ENCODE measurements around the gene DTL. TPM values are rescaled to one million over a fixed set of nuclear protein-coding genes. Genes with fewer than 3 reads are reported as not detected.

The DTL gene
- total RNA-seq, 2 experiments from 2014 or later, result 61.7 to 64.4 TPM

DNA sequence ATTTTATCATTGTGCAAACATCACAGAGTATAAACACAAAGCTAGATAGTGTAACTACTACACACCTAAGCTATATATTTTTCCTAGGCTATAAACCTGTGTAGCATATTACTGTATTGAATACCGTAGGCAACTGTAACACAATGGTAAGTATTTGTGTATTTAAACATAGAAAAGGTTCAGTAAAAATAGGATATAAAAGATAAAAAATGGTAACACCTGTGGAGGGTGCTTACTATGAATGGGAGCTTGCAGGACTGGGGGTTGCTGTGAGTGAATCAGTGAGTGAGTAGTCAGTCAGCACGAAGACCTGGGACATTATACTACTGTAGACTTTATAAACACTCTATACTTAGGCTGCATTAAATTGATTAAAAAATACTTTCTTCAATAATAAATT lies 4.1 kb downstream of the DTL start:
- POLR2A ChIA-PET, result interaction anchor here (0.5 to 3.3 kb wide), 10 partner anchors 9 to 207 kb away, joined by 3 to 19 read pairs (median 4); no protein-coding TSS in a partner anchor
- H2AFZ ChIP-seq (ENCODE audit: low read length), result no peak overlapping the region

DNA sequence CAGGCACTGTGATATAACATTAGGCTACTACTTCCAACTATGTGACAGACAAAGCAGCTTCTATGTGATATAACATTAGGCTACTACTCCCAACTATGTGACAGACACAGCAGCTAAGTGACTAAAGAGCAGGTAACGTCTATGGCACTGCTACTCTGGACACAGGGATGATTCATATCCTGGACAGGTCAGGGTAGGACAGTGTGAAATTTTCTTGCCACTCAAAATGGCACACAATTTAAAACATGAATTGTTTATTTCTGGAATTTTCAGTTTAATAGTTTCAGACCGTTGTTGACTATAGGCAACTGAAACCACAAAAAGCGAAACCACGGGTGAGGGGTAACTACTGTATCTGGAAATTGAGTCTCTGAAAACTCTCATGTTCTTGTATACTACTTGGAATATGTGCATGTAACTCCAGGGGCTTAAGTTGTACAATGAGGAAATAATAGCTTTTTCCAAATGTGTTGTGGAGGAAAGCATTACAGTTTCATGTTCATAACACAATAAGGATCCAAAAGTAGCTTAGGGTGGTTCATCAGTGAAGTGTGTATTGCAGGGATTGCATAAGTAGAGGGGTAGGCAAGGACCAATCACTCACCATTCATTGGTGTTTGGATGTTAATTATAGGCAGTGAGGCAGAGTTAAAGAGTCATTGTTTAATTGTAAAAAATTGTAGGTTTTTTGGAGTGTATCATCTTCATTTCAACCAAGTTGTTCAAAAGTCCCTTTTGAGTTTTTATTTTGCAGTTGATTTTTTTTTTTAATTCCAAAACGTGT lies 5.3 kb downstream of the DTL start:
- Histone ChIP-seq H3K36me3 (ENCODE audit: insufficient read depth, low read length) (peaks cover 93% of the 10 kb centered on the region), H3K9me2 (ENCODE audit: insufficient read depth, low read length) (no peaks in the 10 kb centered on the region), H3K79me2 (ENCODE audit: insufficient read depth, low read depth, low read length) (peaks cover 100% of the 10 kb centered on the region), H3K4me1 (ENCODE audit: insufficient read depth, low read length, poor library complexity, severe bottlenecking) (peaks cover 37% of the 10 kb centered on the region), H3K27ac (ENCODE audit: low read depth, low read length, poor library complexity, severe bottlenecking) (no peak overlapping the region), H2AFZ (ENCODE audit: low read length) (no peak overlapping the region), H3K4me3 (ENCODE audit: low read depth, low read length, poor library complexity, severe bottlenecking) (peak overlapping the region; percentile 1), H3K4me2 (ENCODE audit: low read length) (peak overlapping the region; percentile 36), H3K9me3 (ENCODE audit: low read length) (no peaks in the 10 kb centered on the region), H4K20me1 (ENCODE audit: insufficient read depth, low read length) (peaks cover 72% of the 10 kb centered on the region)
- intact Hi-C loops (cut with micrococcal nuclease; ENCODE audit: unreplicated experiment), result no loop called here
- TF ChIP-seq, protein P1, sequence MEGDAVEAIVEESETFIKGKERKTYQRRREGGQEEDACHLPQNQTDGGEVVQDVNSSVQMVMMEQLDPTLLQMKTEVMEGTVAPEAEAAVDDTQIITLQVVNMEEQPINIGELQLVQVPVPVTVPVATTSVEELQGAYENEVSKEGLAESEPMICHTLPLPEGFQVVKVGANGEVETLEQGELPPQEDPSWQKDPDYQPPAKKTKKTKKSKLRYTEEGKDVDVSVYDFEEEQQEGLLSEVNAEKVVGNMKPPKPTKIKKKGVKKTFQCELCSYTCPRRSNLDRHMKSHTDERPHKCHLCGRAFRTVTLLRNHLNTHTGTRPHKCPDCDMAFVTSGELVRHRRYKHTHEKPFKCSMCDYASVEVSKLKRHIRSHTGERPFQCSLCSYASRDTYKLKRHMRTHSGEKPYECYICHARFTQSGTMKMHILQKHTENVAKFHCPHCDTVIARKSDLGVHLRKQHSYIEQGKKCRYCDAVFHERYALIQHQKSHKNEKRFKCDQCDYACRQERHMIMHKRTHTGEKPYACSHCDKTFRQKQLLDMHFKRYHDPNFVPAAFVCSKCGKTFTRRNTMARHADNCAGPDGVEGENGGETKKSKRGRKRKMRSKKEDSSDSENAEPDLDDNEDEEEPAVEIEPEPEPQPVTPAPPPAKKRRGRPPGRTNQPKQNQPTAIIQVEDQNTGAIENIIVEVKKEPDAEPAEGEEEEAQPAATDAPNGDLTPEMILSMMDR (conservative IDR thresholded peaks at IDR 0.05; ENCODE audit: low read length), result no peak
- TF ChIP-seq EZH2phosphoT487 (IDR thresholded peaks at IDR 0.05; ENCODE audit: borderline replicate concordance, low read depth, low read length), result no peak
- ChIA-PET CTCF (ENCODE audit: unreplicated experiment) (no interaction called here), POLR2A (interaction anchor here (0.6 to 3.3 kb wide), 8 partner anchors 8 to 430 kb away, joined by 3 to 19 read pairs (median 4); no protein-coding TSS in a partner anchor)
- BruUV-seq (replicated peaks), result no TSS peak
- DNase-seq (ENCODE audit: low spot score), result no peak

More for the DNA sequence above, 4.1 kb downstream of the DTL start:
- BruUV-seq (replicated peaks), result no TSS peak
- H4K20me1 ChIP-seq (ENCODE audit: insufficient read depth, low read length), result peaks cover 66% of the 10 kb centered on the region
- peaks cover 81% of the 10 kb centered on the region for H3K36me3 ChIP-seq (ENCODE audit: insufficient read depth, low read length)
- H3K4me2 ChIP-seq (ENCODE audit: low read length), result peak overlapping the region; percentile 94
- no peak for TF ChIP-seq EZH2phosphoT487 (IDR thresholded peaks at IDR 0.05; ENCODE audit: borderline replicate concordance, low read depth, low read length)
- TF ChIP-seq, protein P1 (conservative IDR thresholded peaks at IDR 0.05; ENCODE audit: low read length), result no peak
- peak overlapping the region; percentile 28 for H3K4me3 ChIP-seq (ENCODE audit: low read depth, low read length, poor library complexity, severe bottlenecking)
- intact Hi-C loops (cut with micrococcal nuclease; ENCODE audit: unreplicated experiment), result no loop called here
- H3K27ac ChIP-seq (ENCODE audit: low read depth, low read length, poor library complexity, severe bottlenecking), result no peak overlapping the region
- H3K4me1 ChIP-seq (ENCODE audit: insufficient read depth, low read length, poor library complexity, severe bottlenecking), result peaks cover 37% of the 10 kb centered on the region
- H3K9me3 ChIP-seq (ENCODE audit: low read length), result no peaks in the 10 kb centered on the region
- no peaks in the 10 kb centered on the region for H3K9me2 ChIP-seq (ENCODE audit: insufficient read depth, low read length)
- peaks cover 93% of the 10 kb centered on the region for H3K79me2 ChIP-seq (ENCODE audit: insufficient read depth, low read depth, low read length)
- CTCF ChIA-PET (ENCODE audit: unreplicated experiment), result no interaction called here
- no peak for DNase-seq (ENCODE audit: low spot score)

DNA sequence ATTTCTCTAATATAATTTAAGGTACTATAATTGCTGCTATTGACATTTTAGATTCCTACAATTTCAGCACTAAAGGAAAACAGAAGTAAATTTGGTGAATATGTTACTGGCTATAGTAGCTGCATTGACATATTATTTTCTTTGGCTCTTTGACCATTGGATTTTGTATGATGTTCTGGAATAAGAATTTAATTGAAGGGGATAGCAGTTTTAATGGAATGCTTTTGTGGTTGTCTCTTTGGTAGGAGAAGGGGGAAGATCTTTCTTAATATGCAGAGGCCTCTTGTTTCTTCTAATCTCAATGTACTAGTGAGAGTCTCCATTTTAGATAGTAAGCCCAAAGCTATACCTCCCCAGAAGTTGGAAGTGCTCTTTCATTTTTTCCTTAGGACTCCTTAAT lies 6.9 kb downstream of the DTL start:
- POLR2A ChIA-PET, result no interaction called here
- Histone ChIP-seq H3K9me2 (ENCODE audit: insufficient read depth, low read length) (no peaks in the 10 kb centered on the region), H4K20me1 (ENCODE audit: insufficient read depth, low read length) (peaks cover 63% of the 10 kb centered on the region), H3K79me2 (ENCODE audit: insufficient read depth, low read depth, low read length) (peaks cover 90% of the 10 kb centered on the region), H3K9me3 (ENCODE audit: low read length) (no peaks in the 10 kb centered on the region), H3K4me3 (ENCODE audit: low read depth, low read length, poor library complexity, severe bottlenecking) (no peak overlapping the region), H3K4me2 (ENCODE audit: low read length) (no peak overlapping the region), H3K27ac (ENCODE audit: low read depth, low read length, poor library complexity, severe bottlenecking) (no peak overlapping the region), H3K4me1 (ENCODE audit: insufficient read depth, low read length, poor library complexity, severe bottlenecking) (peaks cover 33% of the 10 kb centered on the region), H3K36me3 (ENCODE audit: insufficient read depth, low read length) (peaks cover 98% of the 10 kb centered on the region), H2AFZ (ENCODE audit: low read length) (no peak overlapping the region)
- no peak for DNase-seq (ENCODE audit: low spot score)
- intact Hi-C loops (cut with micrococcal nuclease; ENCODE audit: unreplicated experiment), result no loop called here
- TF ChIP-seq, protein P1 (conservative IDR thresholded peaks at IDR 0.05; ENCODE audit: low read length), result no peak
- no peak for TF ChIP-seq EZH2phosphoT487 (IDR thresholded peaks at IDR 0.05; ENCODE audit: borderline replicate concordance, low read depth, low read length)
- no TSS peak for BruUV-seq (replicated peaks)
- CTCF ChIA-PET (ENCODE audit: unreplicated experiment), result no interaction called here

All from OCI-LY7 (cell line).